H9 (cell line): ENCODE data around the gene REV1. TPM values are rescaled to one million over a fixed set of nuclear protein-coding genes. Genes with fewer than 3 reads are reported as not detected.
A peak's percentile ranks its signal among the peaks of the same experiment; 100 is the strongest.

Experiments used
- DNase-seq: peaks from one replicate; pipeline ENCODE4 v3.0.0-alpha.2; 2017
- H2AFZ ChIP-seq: one replicate; pipeline ENCODE4 v1.6.1; 2013; ENCODE audit warnings: mild to moderate bottlenecking, low read length, control low read depth, moderate library complexity
- H2AK5ac ChIP-seq: 2 replicates; pipeline ENCODE4 v1.6.1; 2013; ENCODE audit warnings: low read length, control low read depth, mixed read lengths; ENCODE audit not compliant: insufficient read length
- H2BK120ac ChIP-seq: one replicate; pipeline ENCODE4 v1.6.1; 2013; ENCODE audit warnings: low read depth, mild to moderate bottlenecking, low read length, control low read depth, inconsistent platforms; ENCODE audit not compliant: poor library complexity, severe bottlenecking
- H2BK12ac ChIP-seq: 2 replicates; pipeline ENCODE4 v1.6.1; 2013; ENCODE audit warnings: low read length, control low read depth, mixed read lengths, low read depth; ENCODE audit not compliant: insufficient read length
- H2BK15ac ChIP-seq: 2 replicates; pipeline ENCODE4 v1.6.1; 2013; ENCODE audit warnings: low read depth, low read length, control low read depth
- H2BK20ac ChIP-seq: one replicate; pipeline ENCODE4 v1.6.1; 2013; ENCODE audit warnings: low read depth, mild to moderate bottlenecking, low read length, control low read depth, inconsistent platforms; ENCODE audit not compliant: poor library complexity, severe bottlenecking
- H2BK5ac ChIP-seq: 2 replicates; pipeline ENCODE4 v1.6.1; 2013; ENCODE audit warnings: low read length, control low read depth, mixed read lengths; ENCODE audit not compliant: insufficient read length
- H3K14ac ChIP-seq: 2 replicates; pipeline ENCODE4 v1.6.1; 2013; ENCODE audit warnings: low read length, control low read depth; ENCODE audit not compliant: insufficient read depth
- H3K18ac ChIP-seq: 2 replicates; pipeline ENCODE4 v1.6.1; 2013; ENCODE audit warnings: low read depth, mild to moderate bottlenecking, mixed read lengths, low read length, control low read depth; ENCODE audit not compliant: insufficient read length
- H3K23ac ChIP-seq: 2 replicates; pipeline ENCODE4 v1.6.1; 2013; ENCODE audit warnings: low read length, control low read depth, mixed read lengths, low read depth; ENCODE audit not compliant: insufficient read length
- H3K23me2 ChIP-seq: 2 replicates; pipeline ENCODE4 v1.6.1; 2013; ENCODE audit warnings: low read depth, mild to moderate bottlenecking, mixed read lengths, low read length, control low read depth; ENCODE audit not compliant: insufficient read length, poor library complexity, severe bottlenecking
- H3K27ac ChIP-seq: 2 replicates; pipeline ENCODE4 v1.5.1; 2013; ENCODE audit warnings: low read length, control low read depth, mixed read lengths, low read depth; ENCODE audit not compliant: insufficient read length
- H3K27me3 ChIP-seq: 2 replicates; pipeline ENCODE4 v1.6.1; 2013; ENCODE audit warnings: low read length, control low read depth, inconsistent platforms; ENCODE audit not compliant: insufficient read depth
- H3K4ac ChIP-seq: 2 replicates; pipeline ENCODE4 v1.6.1; 2013; ENCODE audit warnings: low read depth, mild to moderate bottlenecking, control low read depth, inconsistent platforms, low read length, moderate library complexity
- H3K4me1 ChIP-seq: 2 replicates; pipeline ENCODE4 v1.6.1; 2013; ENCODE audit warnings: low read length, control low read depth, inconsistent platforms; ENCODE audit not compliant: insufficient read depth
- H3K4me2 ChIP-seq: 2 replicates; pipeline ENCODE4 v1.6.1; 2013; ENCODE audit warnings: low read length, control low read depth, mixed read lengths; ENCODE audit not compliant: insufficient read length, insufficient read depth
- H3K56ac ChIP-seq: 2 replicates; pipeline ENCODE4 v1.6.1; 2013; ENCODE audit warnings: low read depth, mild to moderate bottlenecking, mixed read lengths, low read length, control low read depth; ENCODE audit not compliant: insufficient read length
- H3K79me1 ChIP-seq: 2 replicates; pipeline ENCODE4 v1.6.1; 2013; ENCODE audit warnings: low read depth, mild to moderate bottlenecking, moderate library complexity, low read length, control low read depth, inconsistent platforms; ENCODE audit not compliant: insufficient read depth, poor library complexity, severe bottlenecking
- H3K79me2 ChIP-seq: 2 replicates; pipeline ENCODE4 v1.6.1; 2013; ENCODE audit warnings: low read length, control low read depth, inconsistent platforms; ENCODE audit not compliant: insufficient read depth
- H3K9ac ChIP-seq: 2 replicates; pipeline ENCODE4 v1.6.1; 2013; ENCODE audit warnings: low read length, control low read depth, mixed read lengths; ENCODE audit not compliant: insufficient read length; ENCODE audit errors: extremely low read depth
- H3K9me3 ChIP-seq: one replicate; pipeline ENCODE4 v1.6.1; 2013; ENCODE audit warnings: low read depth, low read length, inconsistent platforms; ENCODE audit not compliant: control insufficient read depth
- H3T11ph ChIP-seq: one replicate; pipeline ENCODE4 v1.6.1; 2013; ENCODE audit warnings: mild to moderate bottlenecking, low read length, control low read depth, inconsistent platforms
- H4K20me1 ChIP-seq: one replicate; pipeline ENCODE4 v1.6.1; 2013; ENCODE audit not compliant: control insufficient read depth, insufficient read length, insufficient read depth
- H4K5ac ChIP-seq: 2 replicates; pipeline ENCODE4 v1.6.1; 2013; ENCODE audit warnings: low read depth, mild to moderate bottlenecking, mixed read lengths, low read length, control low read depth; ENCODE audit not compliant: insufficient read length
- H4K8ac ChIP-seq: replicated peaks from 2 replicates; pipeline ENCODE4 v1.6.1; 2013; ENCODE audit warnings: low read length, control low read depth, mixed read lengths, low read depth; ENCODE audit not compliant: insufficient read length
- H4K91ac ChIP-seq: 2 replicates; pipeline ENCODE4 v1.6.1; 2013; ENCODE audit warnings: low read depth, mild to moderate bottlenecking, moderate library complexity, mixed read lengths, low read length, control low read depth; ENCODE audit not compliant: insufficient read length
- H3K27ac Mint-ChIP-seq, 3 experiments: 2 replicates in 2 of 3; 3 replicates in 1 of 3; pipeline ENCODE4 v1.8.0; 2020 to 2021; ENCODE audit warnings: mixed read lengths in 3 of 3, mild to moderate bottlenecking in 1 of 3, moderate library complexity in 1 of 3
- H3K27me3 Mint-ChIP-seq: 2 replicates; pipeline ENCODE4 v1.8.0; 2021; ENCODE audit warnings: low read depth, mild to moderate bottlenecking, moderate library complexity, mixed read lengths
- H3K36me3 Mint-ChIP-seq, 3 experiments: 2 replicates in 2 of 3; 3 replicates in 1 of 3; pipeline ENCODE4 v1.8.0; 2020 to 2021; ENCODE audit warnings: low read depth in 3 of 3, mixed read lengths in 3 of 3; ENCODE audit not compliant: insufficient read depth in 1 of 3
- H3K4me1 Mint-ChIP-seq, 2 experiments: 2 replicates each; pipeline ENCODE4 v1.8.0; 2020; ENCODE audit warnings: mixed read lengths in 2 of 2
- H3K4me3 Mint-ChIP-seq, 2 experiments: 2 replicates in 1 of 2; 3 replicates in 1 of 2; pipeline ENCODE4 v1.8.0; 2020 to 2021; ENCODE audit warnings: mild to moderate bottlenecking in 2 of 2, mixed read lengths in 2 of 2, moderate library complexity in 1 of 2
- H3K9me3 Mint-ChIP-seq, 2 experiments: 2 replicates in 1 of 2; 3 replicates in 1 of 2; pipeline ENCODE4 v1.8.0; 2020; ENCODE audit warnings: mild to moderate bottlenecking in 2 of 2, mixed read lengths in 2 of 2, moderate library complexity in 1 of 2
- CTCF ChIP-seq: fragments of 200-600 bp; sonication (generic); conservative IDR thresholded peaks from 3 replicates; pipeline ENCODE4 v1.8.0; 2021; ENCODE audit warnings: antibody characterized with exemption, mild to moderate bottlenecking
- WGBS: extraction: QIAGEN DNeasy Blood & Tissue Kit; methylation state at CpG from one replicate; pipeline ENCODE4 v1.1.7; 2013; ENCODE audit warnings: missing lambda C conversion rate, low lambda C conversion rate, mixed read lengths; ENCODE audit not compliant: insufficient read length; ENCODE audit errors: extremely low coverage; 5-methylcytosine and 5-hydroxymethylcytosine counted together
- total RNA-seq: library from RNA; stranded (reverse); gene quantifications from 2 replicates; pipeline ENCODE4 v1.2.1, GENCODE V29; 2021

Gene REV1
- total RNA-seq, 1 experiment from 2014 or later: 41.6 TPM

- peaks cover 24 to 26% of the 10 kb centered on the region in 2 experiments for H3K4me1 Mint-ChIP-seq
- Histone ChIP-seq H3K56ac (no peak overlapping the region), H2AFZ (no peak overlapping the region), H3K4ac (no peak overlapping the region), H2BK15ac (no peak overlapping the region), H4K91ac (no peak overlapping the region), H3K9me3 (no peaks in the 10 kb centered on the region), H4K20me1 (no peaks in the 10 kb centered on the region), H3K18ac (no peak overlapping the region), H2BK120ac (no peak overlapping the region), H3K27me3 (no peaks in the 10 kb centered on the region), H4K5ac (no peak overlapping the region), H4K8ac (no peak overlapping the region), H3K9ac (peak overlapping the region; percentile 30), H3K14ac (no peak overlapping the region), H2BK20ac (no peak overlapping the region), H2BK5ac (no peak overlapping the region), H3K79me2 (peaks cover 16% of the 10 kb centered on the region), H3K4me2 (peak overlapping the region; percentile 35), H3K27ac (no peak overlapping the region), H2AK5ac (no peak overlapping the region), H3K4me1 (peaks cover 2% of the 10 kb centered on the region; the same call in 1 of the 2 replicates), H3T11ph (no peak overlapping the region), H3K23me2 (peaks cover 4% of the 10 kb centered on the region), H3K23ac (no peak overlapping the region), H2BK12ac (no peak overlapping the region), H3K79me1 (no peaks in the 10 kb centered on the region)
- no peak for TF ChIP-seq CTCF
- peaks cover 4% of the 10 kb centered on the region; the same call in 1 of the 2 replicates for H3K27me3 Mint-ChIP-seq
- no CpG with 5 or more reads among the region's 31 CpGs for WGBS
- H3K27ac Mint-ChIP-seq: peak overlapping the region in 2 of 3 experiments; percentile 90 to 95; a peak in 4 of 7 replicates
- no peak for DNase-seq
- H3K4me3 Mint-ChIP-seq: peak overlapping the region; percentile 82 to 86
- H3K9me3 Mint-ChIP-seq: peaks cover 0 to 4% of the 10 kb centered on the region in 2 experiments; a peak in 2 of 5 replicates
- peaks cover 0 to 4% (median 1%) of the 10 kb centered on the region in 3 experiments; a peak in 1 of 7 replicates for H3K36me3 Mint-ChIP-seq
These were observed 1.0 kb upstream of the REV1 start for GRCh38 chr2:99490623-99491461.
